Measurements from ENCODE around the gene FLRT2. TPM values are rescaled to one million over a fixed set of nuclear protein-coding genes. Genes with fewer than 3 reads are reported as not detected.

FLRT2 gene
- total RNA-seq, 4 donors from 2014 or later, result 2.1 to 72.4 (median 9.6) TPM

DNA sequence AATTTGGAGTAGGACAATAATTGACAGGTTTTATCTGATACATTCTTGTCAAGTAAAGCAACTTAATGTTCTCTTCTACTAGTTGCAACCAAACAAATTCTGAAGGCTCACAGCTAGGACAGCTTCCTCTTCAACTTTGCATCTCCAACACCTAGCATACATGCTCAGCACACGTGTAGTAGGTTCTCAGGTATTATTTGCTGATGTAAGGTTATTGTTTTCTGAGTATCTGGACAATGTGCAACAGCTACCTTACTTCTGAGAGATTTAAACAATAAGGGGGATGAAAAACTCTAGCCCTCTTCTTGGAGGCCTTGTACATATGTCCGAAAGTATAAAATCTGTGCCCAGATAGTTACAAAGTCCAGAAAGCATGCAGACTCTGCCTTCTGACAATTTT, 15.5 kb upstream of the FLRT2 start:
- H3K27me3 ChIP-seq, result no peaks in the 10 kb centered on the region
- no peak overlapping the region for H3K4me3 ChIP-seq
- H3K36me3 ChIP-seq, result no peaks in the 10 kb centered on the region
- H3K9me3 ChIP-seq, result no peaks in the 10 kb centered on the region
- intact Hi-C loops (cut with DNase I; ENCODE audit: low total_unique reads), result no loop called here
- DNase-seq, result no peak
- TF ChIP-seq, protein P1, sequence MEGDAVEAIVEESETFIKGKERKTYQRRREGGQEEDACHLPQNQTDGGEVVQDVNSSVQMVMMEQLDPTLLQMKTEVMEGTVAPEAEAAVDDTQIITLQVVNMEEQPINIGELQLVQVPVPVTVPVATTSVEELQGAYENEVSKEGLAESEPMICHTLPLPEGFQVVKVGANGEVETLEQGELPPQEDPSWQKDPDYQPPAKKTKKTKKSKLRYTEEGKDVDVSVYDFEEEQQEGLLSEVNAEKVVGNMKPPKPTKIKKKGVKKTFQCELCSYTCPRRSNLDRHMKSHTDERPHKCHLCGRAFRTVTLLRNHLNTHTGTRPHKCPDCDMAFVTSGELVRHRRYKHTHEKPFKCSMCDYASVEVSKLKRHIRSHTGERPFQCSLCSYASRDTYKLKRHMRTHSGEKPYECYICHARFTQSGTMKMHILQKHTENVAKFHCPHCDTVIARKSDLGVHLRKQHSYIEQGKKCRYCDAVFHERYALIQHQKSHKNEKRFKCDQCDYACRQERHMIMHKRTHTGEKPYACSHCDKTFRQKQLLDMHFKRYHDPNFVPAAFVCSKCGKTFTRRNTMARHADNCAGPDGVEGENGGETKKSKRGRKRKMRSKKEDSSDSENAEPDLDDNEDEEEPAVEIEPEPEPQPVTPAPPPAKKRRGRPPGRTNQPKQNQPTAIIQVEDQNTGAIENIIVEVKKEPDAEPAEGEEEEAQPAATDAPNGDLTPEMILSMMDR (IDR thresholded peaks at IDR 0.05), result no peak
- TF ChIP-seq POLR2A (IDR thresholded peaks at IDR 0.05), result no peak
- H3K27ac ChIP-seq, result no peak overlapping the region
- H3K4me1 ChIP-seq, result no peaks in the 10 kb centered on the region

DNA sequence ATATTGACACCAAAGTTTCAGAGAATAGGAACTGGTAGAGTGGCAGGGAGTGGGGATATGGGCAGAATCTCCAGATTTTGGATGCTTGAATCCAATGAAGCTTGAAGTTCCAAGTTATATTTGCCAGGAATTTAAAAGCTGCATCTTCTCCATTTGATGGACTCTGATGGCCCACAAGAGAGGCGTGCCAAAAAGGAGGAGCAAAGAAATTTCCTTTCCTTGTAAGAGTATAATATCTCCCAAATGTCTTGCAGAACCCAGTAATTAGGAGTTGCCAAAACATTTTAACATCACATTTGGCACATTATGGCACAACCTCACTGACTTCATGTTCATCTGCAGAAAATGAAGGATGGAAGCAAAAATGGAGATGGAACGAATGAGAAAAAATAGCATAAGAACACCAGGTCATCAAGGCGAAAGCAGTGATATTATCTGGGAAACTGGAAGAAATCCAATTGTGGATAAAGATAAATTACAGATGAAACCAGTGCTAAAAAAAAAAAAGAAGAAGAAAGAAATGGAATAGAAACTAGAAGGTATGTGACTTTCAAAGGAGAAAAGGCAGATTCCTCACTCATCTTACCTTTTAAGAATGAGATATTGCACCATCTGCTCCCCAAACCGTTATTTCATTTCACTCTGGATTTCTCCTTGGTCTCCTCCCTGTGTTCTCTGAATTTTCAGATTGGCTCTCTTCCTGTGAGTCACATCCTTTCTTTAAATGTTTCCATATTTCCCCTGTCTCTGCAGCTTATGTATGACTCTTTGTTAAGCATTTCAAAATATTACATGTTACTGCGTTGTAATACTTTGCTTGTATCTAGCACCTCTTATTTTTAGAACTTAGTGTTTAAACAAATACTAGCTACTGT, 13.5 kb upstream of the FLRT2 start:
- no peak overlapping the region for H3K4me3 ChIP-seq
- H3K4me1 ChIP-seq, result no peaks in the 10 kb centered on the region
- no peaks in the 10 kb centered on the region for H3K27me3 ChIP-seq
- H3K27ac ChIP-seq, result no peak overlapping the region
- intact Hi-C loops (cut with DNase I; ENCODE audit: low total_unique reads), result no loop called here
- TF ChIP-seq, protein P1 (IDR thresholded peaks at IDR 0.05), result no peak
- no peak for TF ChIP-seq POLR2A (IDR thresholded peaks at IDR 0.05)
- no peaks in the 10 kb centered on the region for H3K36me3 ChIP-seq
- no peaks in the 10 kb centered on the region for H3K9me3 ChIP-seq
- no peak for DNase-seq

DNA sequence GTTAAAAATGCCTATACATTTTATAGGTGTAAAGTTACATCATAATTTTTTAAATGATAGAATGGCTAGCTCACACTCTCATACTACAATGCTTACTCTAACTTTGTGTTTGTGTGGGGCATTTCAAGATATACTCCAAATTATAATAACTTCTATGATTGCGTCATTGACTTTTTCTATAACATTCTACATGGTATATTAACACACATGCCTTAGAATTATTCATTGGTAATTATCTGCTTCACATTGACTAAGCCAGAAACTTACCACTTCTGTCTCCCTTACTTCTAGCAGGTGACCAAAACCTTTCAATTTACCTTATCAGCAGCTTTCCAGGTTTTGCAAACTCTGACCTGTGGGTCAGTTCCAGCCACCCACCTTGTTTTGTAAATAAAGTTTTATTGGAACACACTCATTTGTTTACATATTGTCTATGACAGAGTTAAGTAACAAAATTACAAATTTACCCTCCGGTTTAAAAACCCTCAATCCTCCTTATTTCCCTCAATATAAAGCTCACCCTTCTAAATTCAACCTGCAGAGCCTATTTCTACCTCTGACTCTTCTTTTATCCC, 12.7 kb upstream of the FLRT2 start:
- no peaks in the 10 kb centered on the region for H3K4me1 ChIP-seq
- no peaks in the 10 kb centered on the region for H3K9me3 ChIP-seq
- DNase-seq, result no peak
- intact Hi-C loops (cut with DNase I; ENCODE audit: low total_unique reads), result no loop called here
- no peaks in the 10 kb centered on the region for H3K36me3 ChIP-seq
- H3K4me3 ChIP-seq, result no peak overlapping the region
- TF ChIP-seq, protein P1 (IDR thresholded peaks at IDR 0.05), result no peak
- no peak for TF ChIP-seq POLR2A (IDR thresholded peaks at IDR 0.05)
- H3K27ac ChIP-seq, result no peak overlapping the region
- no peaks in the 10 kb centered on the region for H3K27me3 ChIP-seq

DNA sequence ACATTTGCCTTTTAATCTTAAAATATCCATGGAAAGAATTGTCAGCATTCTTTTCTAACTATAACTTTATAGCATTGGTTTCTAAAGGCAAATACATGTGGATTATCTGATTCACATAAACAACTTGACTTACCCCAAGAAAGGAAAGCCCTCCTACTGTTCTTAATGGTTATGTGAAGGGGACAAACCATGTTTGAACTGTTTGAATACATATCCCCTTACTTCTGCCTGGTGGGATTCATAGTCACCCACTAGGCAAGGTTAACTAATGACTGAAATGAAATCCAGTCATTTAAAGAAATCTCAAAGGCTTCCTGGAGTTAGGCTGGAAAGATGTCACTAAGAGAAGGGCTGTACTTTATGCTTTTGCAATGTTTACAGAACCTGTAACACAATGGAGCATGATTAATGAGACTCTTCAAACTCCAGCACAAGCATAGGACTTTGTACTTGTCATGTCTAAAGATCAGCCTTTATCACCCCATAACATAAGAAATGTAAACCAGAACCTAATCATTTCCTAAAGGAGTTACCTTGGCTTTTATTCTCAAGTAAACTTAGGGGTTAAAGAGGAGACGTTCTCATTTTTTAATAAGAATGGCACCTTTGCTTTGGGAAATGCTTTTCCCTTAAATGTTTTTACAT, 10.2 kb upstream of the FLRT2 start:
- no peaks in the 10 kb centered on the region for H3K4me1 ChIP-seq
- no peaks in the 10 kb centered on the region for H3K27me3 ChIP-seq
- H3K27ac ChIP-seq, result no peak overlapping the region
- intact Hi-C loops (cut with DNase I; ENCODE audit: low total_unique reads), result no loop called here
- H3K9me3 ChIP-seq, result no peaks in the 10 kb centered on the region
- no peak overlapping the region for H3K4me3 ChIP-seq
- TF ChIP-seq POLR2A (IDR thresholded peaks at IDR 0.05), result no peak
- TF ChIP-seq, protein P1 (IDR thresholded peaks at IDR 0.05), result no peak
- no peaks in the 10 kb centered on the region for H3K36me3 ChIP-seq
- no peak for DNase-seq

DNA sequence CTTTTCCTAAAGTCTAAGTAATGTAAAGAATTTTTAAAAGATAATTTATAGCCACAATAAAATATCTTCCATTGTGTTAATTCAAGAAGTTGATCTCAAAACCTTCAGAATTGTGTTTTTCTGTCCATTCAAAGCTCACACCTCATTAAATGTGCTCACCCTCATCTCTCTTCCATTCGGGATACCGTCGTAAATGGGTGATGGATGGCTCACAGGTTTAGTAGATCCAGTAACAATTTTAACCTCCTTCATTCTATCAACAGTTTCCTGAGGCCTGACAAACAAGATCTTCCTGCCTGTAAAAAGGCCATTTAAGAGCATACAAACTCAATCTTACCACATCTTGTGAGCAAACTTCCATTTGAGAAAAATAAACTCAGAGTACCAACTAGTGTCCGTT, 9.4 kb upstream of the FLRT2 start:
- no peak overlapping the region for H3K27ac ChIP-seq
- no peaks in the 10 kb centered on the region for H3K4me1 ChIP-seq
- H3K9me3 ChIP-seq, result no peaks in the 10 kb centered on the region
- intact Hi-C loops (cut with DNase I; ENCODE audit: low total_unique reads), result no loop called here
- TF ChIP-seq, protein P1 (IDR thresholded peaks at IDR 0.05), result no peak
- no peak for TF ChIP-seq POLR2A (IDR thresholded peaks at IDR 0.05)
- no peaks in the 10 kb centered on the region for H3K27me3 ChIP-seq
- DNase-seq, result no peak
- H3K36me3 ChIP-seq, result no peaks in the 10 kb centered on the region
- H3K4me3 ChIP-seq, result no peak overlapping the region
